CD4-positive, alpha-beta T cell treated with Interleukin-2 at 100 ng/mL for 4 hours (primary cell): ENCODE data around the gene UNKL.

Source experiments
- DNase-seq: peaks from one replicate; pipeline ENCODE4 v3.0.0-alpha.2; 2020; ENCODE audit warnings: low spot score

UNKL gene

DNA sequence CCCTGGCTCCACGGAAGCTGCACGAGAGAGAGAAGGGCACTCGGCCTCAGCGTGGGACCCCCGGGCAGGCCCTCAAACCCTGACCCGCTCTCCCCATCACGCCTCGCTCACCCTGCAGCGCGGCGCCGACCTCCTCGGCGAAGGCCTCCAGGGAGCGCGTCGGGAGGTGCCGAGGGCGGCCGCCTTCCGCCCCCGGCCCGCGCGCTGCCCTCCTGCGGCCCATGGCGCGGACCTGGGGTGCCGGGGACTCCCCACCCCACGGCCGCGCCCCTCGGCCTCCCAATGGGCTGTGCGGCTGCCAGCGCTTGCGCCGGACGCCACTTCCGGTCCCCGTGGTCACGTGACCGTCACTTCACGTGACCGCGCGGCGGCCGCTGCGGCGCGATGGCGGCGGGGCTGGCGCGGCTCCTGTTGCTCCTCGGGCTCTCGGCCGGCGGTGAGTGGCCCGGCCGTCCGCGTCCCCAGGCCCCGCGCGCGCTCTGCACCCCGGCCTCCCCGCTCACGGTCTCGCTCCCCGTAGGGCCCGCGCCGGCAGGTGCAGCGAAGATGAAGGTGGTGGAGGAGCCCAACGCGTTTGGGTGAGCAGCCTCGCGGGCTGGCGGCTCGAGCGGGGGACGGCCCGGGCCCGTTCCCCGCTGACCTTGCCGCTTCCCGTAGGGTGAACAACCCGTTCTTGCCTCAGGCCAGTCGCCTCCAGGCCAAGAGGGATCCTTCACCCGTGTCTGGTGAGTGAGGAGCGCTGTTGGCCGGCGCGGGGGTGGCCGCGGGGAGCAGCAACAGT lies 62.7 kb downstream of the UNKL start, which contains the start of the genes GNPTG and TSR3:
Gene GNPTG (plus strand): TSS at position 350 of the 781 bp plus-strand sequence. CDS start 35 bp downstream, at position 385.
Gene TSR3 (minus strand): TSS at position 297 of the 781 bp plus-strand sequence. CDS start 74 bp downstream, at position 223.
- DNase-seq, result peak; percentile 85

GRCh38 chr16:1351215-1351581 lies 63.3 kb downstream of the UNKL start:
- no peak for DNase-seq

DNA sequence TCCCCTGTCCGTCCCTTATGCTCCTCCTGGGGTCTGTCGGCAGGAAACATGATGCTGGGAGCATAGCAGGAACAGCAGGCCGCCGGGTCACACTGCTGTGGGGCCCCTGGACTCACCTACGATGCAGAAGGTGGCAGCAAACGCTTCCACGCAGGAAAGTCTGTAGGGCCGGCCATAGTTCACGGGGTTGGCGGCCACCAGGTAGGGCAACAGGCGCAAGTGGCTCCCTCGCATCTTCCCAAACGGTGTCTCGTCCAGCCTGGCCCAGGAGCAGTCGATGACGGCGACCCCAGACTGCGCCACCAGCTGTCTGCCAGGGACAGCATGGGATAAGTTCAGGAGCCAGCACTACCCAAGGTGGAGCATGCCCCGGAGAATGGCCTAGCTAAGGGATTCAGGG lies 63.8 kb downstream of the UNKL start:
- no peak for DNase-seq

DNA sequence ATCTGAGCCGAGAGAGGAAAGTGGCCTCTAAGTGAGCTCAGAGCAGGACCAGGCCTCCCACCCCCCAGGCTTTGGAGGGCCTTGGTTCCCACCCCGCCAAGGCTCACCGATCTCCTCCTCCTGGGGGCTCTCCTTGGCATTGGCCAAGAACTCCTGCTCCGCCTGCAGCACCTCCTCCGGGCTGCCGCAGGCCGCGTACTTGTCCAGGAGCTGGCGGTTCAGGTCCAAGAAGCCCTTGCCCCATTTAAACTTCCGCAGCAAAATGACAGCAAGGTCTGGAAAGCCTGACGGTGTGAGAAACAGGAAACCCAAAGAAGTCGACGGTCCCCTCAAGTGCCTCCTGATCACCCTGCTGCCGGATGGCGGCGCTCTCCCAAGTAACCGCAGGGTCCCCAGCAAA lies 64.6 kb downstream of the UNKL start:
- DNase-seq, result no peak

- DNase-seq, result no peak
Observed at GRCh38 chr16:1349351-1349750, 65.2 kb downstream of the UNKL start.

DNA sequence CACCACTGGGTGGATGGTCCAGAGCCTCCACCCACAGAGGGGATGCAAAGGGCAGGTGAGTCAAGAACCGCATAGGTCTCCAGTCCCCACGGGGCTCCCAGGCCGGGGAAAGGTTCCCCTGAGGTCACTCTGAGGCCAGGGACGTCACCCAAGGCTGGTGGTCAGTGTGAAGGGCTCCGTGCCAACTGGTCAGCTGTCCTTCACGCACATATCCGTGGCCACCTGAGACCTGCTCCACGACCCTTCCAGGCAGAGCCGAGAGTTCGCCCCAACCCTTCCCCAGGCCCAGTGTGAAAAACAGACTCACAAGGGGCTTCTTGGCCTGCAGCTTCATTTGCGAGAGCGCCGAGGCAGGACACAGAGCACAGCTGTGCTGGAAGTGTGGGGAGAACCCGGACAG lies 65.6 kb downstream of the UNKL start:
- no peak for DNase-seq

DNA sequence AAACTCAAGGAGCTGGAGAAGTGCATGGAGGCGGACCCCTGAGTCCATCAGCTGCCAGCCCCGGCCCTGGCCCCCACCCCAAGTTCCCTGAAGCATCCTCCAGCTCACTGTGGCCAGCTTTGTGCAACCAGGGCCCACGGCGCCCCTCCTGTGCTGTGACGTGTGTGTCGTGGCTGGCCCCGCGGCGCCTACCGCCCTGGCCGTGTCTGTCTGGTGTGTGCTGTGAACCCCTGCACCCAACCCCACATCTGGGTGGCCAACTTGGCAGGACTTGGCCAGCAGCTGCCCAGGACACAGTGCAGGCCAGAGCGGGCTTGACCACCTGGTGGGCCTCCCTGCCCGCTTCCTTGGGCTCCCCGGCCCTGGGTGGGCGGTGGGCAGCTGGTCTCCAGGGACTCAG lies 66.1 kb downstream of the UNKL start:
- no peak for DNase-seq

GRCh38 chr16:1347962-1348361 lies 66.5 kb downstream of the UNKL start:
- DNase-seq, result no peak

DNA sequence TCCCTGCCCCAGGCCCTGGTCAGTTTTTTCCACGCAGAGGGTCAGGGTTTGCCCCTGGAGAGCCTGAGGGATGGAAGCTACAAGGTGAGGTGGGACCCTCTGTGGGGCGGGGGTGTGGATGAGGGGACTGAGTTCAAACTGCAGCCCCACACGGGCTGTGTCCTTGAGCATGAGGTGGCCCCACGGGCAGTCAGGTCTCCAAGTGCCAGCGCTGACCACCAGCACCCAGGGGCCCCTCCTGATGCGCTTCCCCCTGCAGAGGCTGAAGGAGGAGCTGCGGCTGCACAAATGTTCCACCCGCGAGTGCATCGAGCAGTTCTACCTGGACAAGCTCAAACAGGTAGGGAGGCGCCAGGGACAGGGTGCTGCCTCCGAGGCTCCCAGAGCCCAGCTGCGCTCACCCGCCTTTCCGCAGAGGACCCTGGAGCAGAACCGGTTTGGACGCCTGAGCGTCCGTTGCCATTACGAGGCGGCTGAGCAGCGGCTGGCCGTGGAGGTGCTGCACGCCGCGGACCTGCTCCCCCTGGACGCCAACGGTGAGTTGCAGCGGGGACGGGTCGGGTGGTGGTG lies 67.1 kb downstream of the UNKL start:
- DNase-seq, result no peak

- DNase-seq, result no peak
Observed at GRCh38 chr16:1346422-1347285, 67.8 kb downstream of the UNKL start.

- DNase-seq, result no peak
Observed at GRCh38 chr16:1345651-1346421, 68.7 kb downstream of the UNKL start.

DNA sequence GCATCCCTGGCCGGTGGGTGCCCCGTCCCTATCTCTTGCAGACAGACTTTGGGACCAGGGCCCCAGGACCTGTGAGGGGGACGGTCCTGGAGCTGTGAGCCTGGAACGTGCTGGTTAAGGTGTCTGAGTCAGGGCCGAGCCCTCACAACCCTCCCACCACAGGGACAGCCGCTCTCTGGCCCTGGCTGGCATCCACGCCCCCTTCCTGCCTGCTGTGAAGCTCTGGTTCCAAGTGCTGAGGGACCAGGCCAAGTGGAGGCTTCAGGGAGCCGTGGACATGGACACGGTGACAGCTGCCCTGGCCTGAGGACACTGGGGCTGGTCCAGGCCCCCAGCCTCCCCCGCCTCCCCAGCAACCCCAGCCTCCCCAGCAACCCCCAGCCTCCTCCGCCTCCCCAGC lies 69.4 kb downstream of the UNKL start:
- DNase-seq, result no peak

DNA sequence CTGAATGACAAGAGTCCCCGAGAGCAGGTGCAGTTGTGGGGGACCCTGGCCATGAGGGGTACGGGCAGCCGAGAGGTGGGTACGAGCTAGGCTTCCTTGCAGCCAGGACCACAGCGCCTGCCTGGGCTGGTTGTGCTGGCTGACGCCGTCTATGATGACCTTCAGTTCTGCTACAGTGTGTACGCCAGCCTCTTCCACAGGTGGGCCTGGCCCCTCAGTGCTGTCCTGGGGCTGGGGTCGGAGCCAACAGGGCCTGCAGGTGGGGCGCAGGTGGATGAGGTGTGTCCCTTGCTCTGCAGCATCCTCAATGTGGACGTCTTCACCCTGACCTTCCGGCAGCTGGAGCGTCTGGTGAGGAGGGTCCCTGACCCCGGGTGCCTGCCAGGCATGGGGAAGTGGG lies 70.0 kb downstream of the UNKL start:
- no peak for DNase-seq

- DNase-seq, result no peak
Observed at GRCh38 chr16:1343428-1344242, 70.9 kb downstream of the UNKL start.

DNA sequence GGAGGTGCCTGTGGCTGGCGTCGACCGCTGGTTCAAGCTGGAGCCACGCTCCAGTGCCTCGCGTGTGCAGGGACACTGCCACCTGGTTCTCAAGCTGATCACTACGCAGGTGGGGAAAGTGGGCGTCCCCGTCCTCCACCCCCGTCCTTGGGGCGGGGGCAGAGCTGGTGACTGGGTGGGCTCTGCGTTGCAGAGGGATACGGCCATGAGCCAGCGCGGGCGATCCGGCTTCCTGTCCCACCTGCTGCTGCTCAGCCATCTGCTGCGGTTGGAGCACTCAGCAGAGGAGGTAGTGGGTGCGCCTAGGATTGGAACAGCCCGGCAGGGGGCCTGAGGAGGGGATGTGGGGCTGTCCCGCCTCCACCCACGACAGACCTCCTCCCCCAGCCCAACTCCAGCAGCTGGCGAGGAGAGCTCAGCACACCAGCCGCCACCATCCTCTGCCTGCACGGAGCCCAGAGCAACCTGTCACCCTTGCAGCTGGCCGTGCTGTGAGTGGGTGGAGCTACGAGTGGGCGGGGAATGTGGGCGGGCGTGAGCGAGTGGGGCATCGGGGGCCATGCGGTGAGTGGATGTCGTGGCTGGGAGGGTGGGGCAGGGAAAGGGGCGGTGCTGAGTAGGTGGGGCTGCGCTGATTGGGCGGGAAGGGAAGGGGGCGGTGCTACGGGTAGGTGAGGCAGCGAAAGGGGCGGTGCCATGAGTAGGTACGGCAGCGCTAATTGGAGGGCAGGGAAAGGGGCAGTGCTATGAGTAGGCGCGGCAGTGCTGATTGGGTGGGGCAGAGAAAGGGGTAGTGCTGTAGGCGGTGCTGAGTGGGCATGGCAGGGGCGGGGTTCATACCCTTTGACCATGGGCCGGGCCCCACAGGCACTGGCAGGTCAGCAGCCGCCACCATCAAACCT lies 71.7 kb downstream of the UNKL start:
- peak; percentile 98 for DNase-seq

GRCh38 chr16:1341495-1342420 lies 72.7 kb downstream of the UNKL start:
- DNase-seq, result no peak

DNA sequence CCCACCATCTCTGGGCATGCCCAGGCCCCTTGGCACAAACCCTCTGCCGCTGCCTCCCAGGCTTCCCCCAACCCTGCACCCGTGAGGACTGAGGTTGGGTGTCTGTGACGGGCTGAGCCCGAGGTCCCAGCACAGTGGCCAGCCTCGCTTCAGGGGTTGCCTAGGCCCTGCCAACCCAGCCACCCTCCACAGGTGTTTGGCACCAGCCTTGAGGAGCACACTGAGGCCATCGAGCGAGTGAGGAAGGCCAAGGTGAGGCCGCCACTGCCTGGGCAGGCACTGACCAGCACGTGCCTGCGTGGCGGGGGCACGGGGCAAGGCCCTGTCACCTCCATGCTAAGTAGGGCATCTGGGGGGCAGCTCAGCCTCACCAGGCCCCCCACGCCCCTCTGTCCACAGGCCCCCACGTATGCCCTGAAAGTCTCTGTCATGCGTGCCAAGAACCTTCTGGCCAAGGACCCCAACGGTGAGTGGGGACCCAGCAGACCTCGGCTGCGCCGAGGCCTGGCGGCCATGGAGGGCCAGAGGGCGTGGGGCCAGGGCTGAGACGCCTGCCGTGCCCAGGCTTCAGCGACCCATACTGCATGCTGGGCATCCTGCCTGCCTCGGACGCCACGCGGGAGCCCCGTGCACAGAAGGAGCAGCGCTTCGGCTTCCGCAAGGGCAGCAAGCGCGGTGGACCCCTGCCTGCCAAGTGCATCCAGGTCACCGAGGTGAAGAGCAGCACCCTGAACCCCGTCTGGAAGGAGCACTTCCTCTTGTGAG lies 73.6 kb downstream of the UNKL start:
- DNase-seq, result no peak
